ENCODE results near the gene PWWP2A.

PWWP2A gene

DNA sequence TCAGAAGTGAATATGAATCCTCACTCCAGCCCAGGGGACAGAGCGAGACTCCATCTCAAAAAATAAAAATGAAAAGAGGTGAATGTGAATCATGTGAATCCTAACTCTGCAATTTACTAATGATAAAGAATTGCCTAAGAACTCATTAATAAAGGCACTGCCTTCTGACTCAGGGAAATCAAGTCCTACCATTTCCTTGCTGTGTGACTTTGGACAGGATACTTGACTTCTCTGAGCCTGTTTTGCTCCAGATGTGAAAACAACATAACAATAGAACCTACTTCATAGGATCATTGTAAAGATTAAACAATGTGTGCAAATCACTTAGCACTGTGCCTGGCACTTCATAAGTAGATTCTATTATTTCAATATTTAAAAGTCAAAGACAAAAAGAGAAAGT is 15.1 kb upstream of the PWWP2A start:
- no peak overlapping the region for H3K9ac ChIP-seq (ENCODE audit: insufficient read length)
- no peaks in the 10 kb centered on the region for H3K9me3 ChIP-seq (ENCODE audit: low read depth, low read length)
- no peaks in the 10 kb centered on the region for H3K36me3 ChIP-seq (ENCODE audit: insufficient read depth, low read length)
- H3K4me3 ChIP-seq, result no peak overlapping the region
- no peak overlapping the region for H3K27ac ChIP-seq
- DNase-seq (ENCODE audit: low read depth, low spot score), result no peak
- no peak for TF ChIP-seq EZH2 (IDR thresholded peaks at IDR 0.05)
- no peak for TF ChIP-seq POLR2AphosphoS5 (IDR thresholded peaks at IDR 0.05; ENCODE audit: borderline replicate concordance, low read depth, low read length)
- no peak for TF ChIP-seq FOXP2 (optimal IDR thresholded peaks at IDR 0.05; ENCODE audit: control extremely low read depth, extremely low read length, insufficient read depth)

DNA sequence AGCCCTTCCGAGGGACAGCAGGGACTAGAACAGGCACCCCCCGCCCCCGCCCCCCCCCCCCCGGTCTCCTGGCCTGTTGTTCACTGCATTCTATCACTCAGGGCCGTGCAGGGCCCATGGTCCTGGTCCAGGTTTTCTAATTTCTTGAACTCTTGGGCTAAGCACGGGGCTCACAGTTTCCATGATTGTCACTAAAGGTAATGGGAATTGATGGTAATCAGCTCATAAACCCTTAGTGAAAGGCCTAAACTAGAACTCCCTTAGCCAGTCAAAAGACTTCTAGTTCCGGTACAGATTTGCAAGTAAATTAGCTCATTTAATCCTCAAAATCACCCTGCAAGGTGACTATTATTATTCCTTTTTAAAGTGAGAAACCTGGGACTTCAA is 14.7 kb upstream of the PWWP2A start:
- Histone ChIP-seq H3K27ac (no peak overlapping the region), H3K4me3 (no peak overlapping the region), H3K36me3 (ENCODE audit: insufficient read depth, low read length) (no peaks in the 10 kb centered on the region), H3K9ac (ENCODE audit: insufficient read length) (no peak overlapping the region), H3K9me3 (ENCODE audit: low read depth, low read length) (no peaks in the 10 kb centered on the region)
- no peak for TF ChIP-seq FOXP2 (optimal IDR thresholded peaks at IDR 0.05; ENCODE audit: control extremely low read depth, extremely low read length, insufficient read depth)
- TF ChIP-seq POLR2AphosphoS5 (IDR thresholded peaks at IDR 0.05; ENCODE audit: borderline replicate concordance, low read depth, low read length), result no peak
- TF ChIP-seq EZH2 (IDR thresholded peaks at IDR 0.05), result no peak
- no peak for DNase-seq (ENCODE audit: low read depth, low spot score)

DNA sequence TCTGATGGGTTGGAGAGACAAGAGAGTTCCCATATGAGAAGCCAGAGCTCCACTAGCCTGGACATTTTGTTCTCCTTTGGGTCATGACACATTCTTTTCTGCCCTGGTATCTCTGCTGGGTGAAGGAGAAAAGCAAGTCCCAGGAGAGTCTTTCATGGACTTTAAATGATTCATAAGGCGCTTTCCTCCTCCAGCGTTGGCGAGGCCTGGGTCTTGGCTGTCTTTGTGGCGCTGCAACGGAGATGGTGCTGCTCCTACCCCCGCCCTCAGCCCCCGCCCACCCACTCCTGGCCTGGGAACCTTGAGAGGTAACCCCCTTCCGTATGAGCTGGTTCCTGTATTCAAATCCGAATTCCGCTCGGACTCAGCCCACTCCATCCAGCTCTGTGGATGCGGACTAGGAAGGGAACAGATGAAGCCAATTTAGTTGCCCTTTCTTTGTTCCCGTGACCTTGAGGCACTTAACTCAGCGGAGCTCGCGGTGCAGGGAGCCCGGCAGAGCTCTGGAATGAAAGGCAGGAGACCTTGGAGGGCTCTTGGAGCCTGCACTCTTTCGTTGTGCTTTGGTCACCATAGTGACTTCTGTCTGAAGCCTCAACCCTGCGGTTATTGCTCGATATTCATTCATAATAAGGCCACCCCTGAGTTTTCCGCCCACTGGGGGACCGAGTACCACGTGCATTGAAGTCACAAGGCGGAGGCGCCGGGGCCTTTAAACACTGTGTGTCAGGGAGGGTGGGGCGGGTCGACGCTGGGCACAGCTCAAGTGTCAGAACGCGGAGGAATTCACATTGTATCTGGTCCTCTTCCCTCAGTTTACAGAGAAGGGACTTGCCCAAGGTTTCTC is 14.0 kb upstream of the PWWP2A start:
- Histone ChIP-seq H3K9ac (ENCODE audit: insufficient read length) (no peak overlapping the region), H3K36me3 (ENCODE audit: insufficient read depth, low read length) (no peaks in the 10 kb centered on the region), H3K9me3 (ENCODE audit: low read depth, low read length) (no peaks in the 10 kb centered on the region), H3K27ac (no peak overlapping the region), H3K4me3 (no peak overlapping the region)
- TF ChIP-seq EZH2 (IDR thresholded peaks at IDR 0.05), result no peak
- TF ChIP-seq POLR2AphosphoS5 (IDR thresholded peaks at IDR 0.05; ENCODE audit: borderline replicate concordance, low read depth, low read length), result no peak
- TF ChIP-seq FOXP2 (optimal IDR thresholded peaks at IDR 0.05; ENCODE audit: control extremely low read depth, extremely low read length, insufficient read depth), result no peak
- DNase-seq (ENCODE audit: low read depth, low spot score), result no peak

DNA sequence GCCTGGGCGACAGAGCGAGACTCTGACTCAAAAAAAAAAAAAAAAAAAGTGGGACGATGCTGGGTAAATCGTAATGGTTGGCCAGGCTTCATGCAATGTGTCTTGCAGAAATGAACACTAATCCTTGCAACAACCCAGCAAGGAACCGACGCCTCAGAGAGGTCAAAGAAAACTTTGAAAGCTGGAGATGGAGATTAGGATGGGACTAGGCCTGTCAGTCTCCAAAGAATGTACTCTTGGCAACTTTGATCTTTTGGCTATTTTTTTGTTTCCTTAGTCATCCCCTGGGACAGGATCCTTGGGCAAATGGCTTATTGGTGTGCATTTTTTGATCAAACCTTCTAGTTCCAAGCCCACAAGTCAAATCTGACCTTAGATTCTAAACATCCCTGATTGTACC is 10.6 kb upstream of the PWWP2A start:
- Histone ChIP-seq H3K27ac (no peak overlapping the region), H3K36me3 (ENCODE audit: insufficient read depth, low read length) (no peaks in the 10 kb centered on the region), H3K9me3 (ENCODE audit: low read depth, low read length) (no peaks in the 10 kb centered on the region), H3K4me3 (no peak overlapping the region), H3K9ac (ENCODE audit: insufficient read length) (no peak overlapping the region)
- DNase-seq (ENCODE audit: low read depth, low spot score), result no peak
- TF ChIP-seq EZH2 (IDR thresholded peaks at IDR 0.05), result no peak
- no peak for TF ChIP-seq POLR2AphosphoS5 (IDR thresholded peaks at IDR 0.05; ENCODE audit: borderline replicate concordance, low read depth, low read length)
- TF ChIP-seq FOXP2 (optimal IDR thresholded peaks at IDR 0.05; ENCODE audit: control extremely low read depth, extremely low read length, insufficient read depth), result no peak

DNA sequence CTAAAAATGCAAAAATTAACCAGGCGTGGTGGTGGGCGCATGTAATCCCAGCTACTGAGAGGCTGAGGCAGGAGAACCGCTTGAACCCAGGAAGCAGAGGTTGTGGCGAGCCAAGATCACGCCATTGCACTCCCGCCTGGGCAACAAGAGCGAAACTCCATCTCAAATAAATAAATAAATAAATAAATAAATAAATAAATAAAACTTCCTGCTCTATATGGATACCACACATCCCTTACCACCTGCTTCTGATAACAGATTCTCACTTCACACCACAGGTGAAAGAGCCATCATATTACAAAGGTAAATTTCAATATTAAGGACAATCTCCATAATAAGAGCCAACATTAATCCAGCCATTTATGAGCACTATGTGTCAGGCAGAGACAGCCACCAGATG is 9.4 kb upstream of the PWWP2A start:
- no peaks in the 10 kb centered on the region for H3K9me3 ChIP-seq (ENCODE audit: low read depth, low read length)
- H3K9ac ChIP-seq (ENCODE audit: insufficient read length), result no peak overlapping the region
- no peak overlapping the region for H3K27ac ChIP-seq
- TF ChIP-seq FOXP2 (optimal IDR thresholded peaks at IDR 0.05; ENCODE audit: control extremely low read depth, extremely low read length, insufficient read depth) (no peak), POLR2AphosphoS5 (IDR thresholded peaks at IDR 0.05; ENCODE audit: borderline replicate concordance, low read depth, low read length) (no peak), EZH2 (IDR thresholded peaks at IDR 0.05) (no peak)
- no peak for DNase-seq (ENCODE audit: low read depth, low spot score)
- H3K4me3 ChIP-seq, result no peak overlapping the region
- no peaks in the 10 kb centered on the region for H3K36me3 ChIP-seq (ENCODE audit: insufficient read depth, low read length)

DNA sequence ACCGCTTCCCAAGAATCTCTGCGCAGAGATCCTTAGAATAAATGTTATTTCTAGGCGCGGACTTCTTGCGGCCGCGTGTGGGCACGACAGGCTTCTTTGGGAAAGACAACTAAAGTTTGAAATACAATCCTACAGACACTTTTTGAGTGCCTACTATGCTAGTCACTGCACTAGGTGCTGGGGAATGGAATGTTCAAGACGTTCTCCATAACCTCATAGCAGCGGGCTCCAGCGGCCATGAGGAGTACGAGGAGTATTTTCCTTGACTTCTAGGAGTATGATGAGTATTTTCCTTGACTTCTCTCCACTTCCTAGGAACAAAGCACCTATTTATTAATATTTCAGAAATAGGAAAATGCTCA is 636 bp upstream of the PWWP2A start:
- Histone ChIP-seq H3K9ac (ENCODE audit: insufficient read length) (no peak overlapping the region), H3K9me3 (ENCODE audit: low read depth, low read length) (no peaks in the 10 kb centered on the region), H3K4me3 (no peak overlapping the region), H3K27ac (no peak overlapping the region), H3K36me3 (ENCODE audit: insufficient read depth, low read length) (peaks cover 9% of the 10 kb centered on the region; the same call in 1 of the 2 replicates)
- no peak for DNase-seq (ENCODE audit: low read depth, low spot score)
- TF ChIP-seq EZH2 (IDR thresholded peaks at IDR 0.05) (no peak), FOXP2 (optimal IDR thresholded peaks at IDR 0.05; ENCODE audit: control extremely low read depth, extremely low read length, insufficient read depth) (no peak), POLR2AphosphoS5 (IDR thresholded peaks at IDR 0.05; ENCODE audit: borderline replicate concordance, low read depth, low read length) (no peak)

DNA sequence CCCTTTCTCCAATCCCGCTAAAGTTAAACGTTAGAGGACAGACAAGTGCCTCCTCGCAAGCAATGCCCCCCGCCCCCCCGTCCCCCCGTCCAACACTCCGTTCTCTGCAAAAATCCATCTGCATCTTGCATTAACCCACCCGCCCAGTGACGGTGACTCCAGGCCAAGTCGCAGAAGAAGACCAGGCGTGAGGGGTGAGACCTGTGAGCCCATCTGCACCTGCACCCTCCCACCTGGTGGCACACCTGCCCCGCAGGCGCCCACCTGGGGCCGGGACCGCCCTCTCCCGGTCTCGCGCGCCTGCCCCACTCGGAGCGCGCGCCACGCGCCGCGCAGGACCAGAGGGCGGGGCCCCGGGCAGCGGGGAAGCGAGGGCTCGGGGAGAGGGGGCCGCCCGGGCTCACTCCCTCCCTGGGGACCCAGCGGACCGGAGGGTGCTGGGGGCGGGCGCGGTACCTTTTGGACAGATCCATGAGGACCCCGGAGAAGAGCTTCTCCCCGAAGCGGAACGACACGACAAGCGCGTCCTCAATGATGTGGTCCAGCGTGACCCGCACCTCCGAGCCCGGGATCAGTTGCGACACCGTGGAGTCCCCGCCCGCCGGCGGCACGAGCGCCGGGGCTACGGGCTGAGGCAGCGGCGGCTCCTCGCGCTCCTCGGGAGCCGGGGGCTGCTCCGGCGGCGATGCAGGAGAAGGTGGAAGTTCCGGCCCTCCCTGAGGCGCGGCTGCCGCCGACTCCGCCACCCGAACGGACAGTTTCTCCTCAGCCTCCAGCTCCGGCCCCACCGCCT is 705 bp downstream of the PWWP2A start:
- TF ChIP-seq POLR2AphosphoS5 (IDR thresholded peaks at IDR 0.05; ENCODE audit: borderline replicate concordance, low read depth, low read length) (no peak), FOXP2 (optimal IDR thresholded peaks at IDR 0.05; ENCODE audit: control extremely low read depth, extremely low read length, insufficient read depth) (no peak), EZH2 (IDR thresholded peaks at IDR 0.05) (no peak)
- Histone ChIP-seq H3K9ac (ENCODE audit: insufficient read length) (peak overlapping the region; percentile 94), H3K4me3 (peak overlapping the region; percentile 94), H3K9me3 (ENCODE audit: low read depth, low read length) (no peaks in the 10 kb centered on the region), H3K36me3 (ENCODE audit: insufficient read depth, low read length) (peaks cover 14% of the 10 kb centered on the region), H3K27ac (peak overlapping the region; percentile 67)
- DNase-seq (ENCODE audit: low read depth, low spot score), result no peak

DNA sequence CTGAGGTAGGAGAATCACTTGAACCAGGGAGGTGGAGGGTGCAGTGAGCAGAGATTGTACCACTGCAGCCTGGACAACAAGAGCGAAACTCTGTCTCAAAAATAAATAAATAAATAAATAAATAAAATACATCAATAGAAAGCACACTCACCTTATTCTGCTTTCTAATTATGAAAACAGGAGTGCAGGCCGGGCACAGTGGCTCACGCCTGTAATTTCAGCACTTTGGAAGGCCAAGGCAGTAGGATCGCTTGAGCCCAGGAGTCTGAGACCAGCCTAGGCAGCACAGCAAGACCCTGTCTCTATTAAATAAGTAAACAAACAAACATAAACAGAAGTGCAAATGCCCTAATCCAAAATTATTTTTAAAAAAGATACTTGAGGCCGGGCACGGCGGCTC is 2.3 kb downstream of the PWWP2A start:
- no peaks in the 10 kb centered on the region for H3K9me3 ChIP-seq (ENCODE audit: low read depth, low read length)
- H3K36me3 ChIP-seq (ENCODE audit: insufficient read depth, low read length), result peaks cover 30% of the 10 kb centered on the region
- no peak for DNase-seq (ENCODE audit: low read depth, low spot score)
- H3K9ac ChIP-seq (ENCODE audit: insufficient read length), result no peak overlapping the region
- no peak for TF ChIP-seq FOXP2 (optimal IDR thresholded peaks at IDR 0.05; ENCODE audit: control extremely low read depth, extremely low read length, insufficient read depth)
- no peak overlapping the region for H3K4me3 ChIP-seq
- H3K27ac ChIP-seq, result no peak overlapping the region

Data from SK-N-MC (cell line).